Measurements from ENCODE around the gene ENC1. TPM values are rescaled to one million over a fixed set of nuclear protein-coding genes. Genes with fewer than 3 reads are reported as not detected.
"Not testable (repeated sequence)": the region's sequence is repeated elsewhere in the genome, so short reads cannot be mapped to it uniquely, and the experiment has no call there.

The ENC1 gene
- total RNA-seq (under 1 TPM; 0.68 to 0.93 TPM), polyA plus RNA-seq (3.5 TPM)

GRCh38 chr5:74640450-74640953 is at the start of gene ENC1:
TSS of gene ENC1 (minus strand) at chr5:74640728. CDS start at chr5:74636485, 4,243 bp downstream.
- Histone ChIP-seq H3K27ac (ENCODE audit: low read depth, low read length) (peak within 1 kb of the TSS; percentile 55), H3K4me1 (ENCODE audit: insufficient read depth, low read length) (peaks cover 11% of the 10 kb centered on the region), H3K9me3 (ENCODE audit: low read length) (no peaks in the 10 kb centered on the region), H3K36me3 (ENCODE audit: insufficient read depth, low read length) (no peaks in the 10 kb centered on the region), H3K4me3 (ENCODE audit: low read length) (peak within 1 kb of the TSS; percentile 79), H3K27me3 (ENCODE audit: insufficient read depth, low read length, poor library complexity, severe bottlenecking) (no peaks in the 10 kb centered on the region)
- ChIA-PET CTCF (interaction anchor here (1.0 to 1.5 kb wide), 9 partner anchors 8 to 738 kb away, joined by 3 to 5 read pairs (median 4); no protein-coding TSS in a partner anchor), POLR2A (interaction anchor here (1.1 kb wide), 1 partner anchor 10 kb away, joined by 6 read pairs; no protein-coding TSS in a partner anchor)
- Mint-ChIP-seq H3K36me3 (peaks cover 0 to 15% (median 5%) of the 10 kb centered on the region in 3 donors), H3K9me3 (no peaks in the 10 kb centered on the region), H3K27me3 (peaks cover 14 to 30% of the 10 kb centered on the region in 2 donors), H3K27ac (peak within 1 kb of the TSS; percentile 46 to 95 (median 84)), H3K4me1 (peaks cover 23 to 41% (median 34%) of the 10 kb centered on the region in 3 donors), H3K4me3 (peak within 1 kb of the TSS; percentile 86 to 96 (median 89))
- DNase-seq: peak; percentile 49 to 81 (median 73)

GRCh38 chr5:74686962-74687751 is 46.6 kb upstream of the ENC1 start:
- H3K4me3 ChIP-seq (ENCODE audit: low read length): no peak overlapping the region

GRCh38 chr5:74685979-74686631 is 45.6 kb upstream of the ENC1 start:
- CTCF ChIA-PET: interaction anchor here (1.5 kb wide), 1 partner anchor 8 kb away, joined by 5 read pairs; no protein-coding TSS in a partner anchor
- peak overlapping the region; percentile 79 for H3K27ac ChIP-seq (ENCODE audit: low read depth, low read length)
- Mint-ChIP-seq H3K9me3 (no peaks in the 10 kb centered on the region), H3K4me3 (peak overlapping the region; percentile 77 to 96 (median 86)), H3K36me3 (peaks cover 0 to 23% (median 8%) of the 10 kb centered on the region in 3 donors), H3K27ac (peak overlapping the region; percentile 9 to 97 (median 88)), H3K4me1 (peaks cover 21 to 40% (median 34%) of the 10 kb centered on the region in 3 donors), H3K27me3 (no peaks in the 10 kb centered on the region)
- POLR2A ChIA-PET: no interaction called here
- DNase-seq: no peak
- H3K9me3 ChIP-seq (ENCODE audit: low read length): no peaks in the 10 kb centered on the region
- peak overlapping the region; percentile 95 for H3K4me3 ChIP-seq (ENCODE audit: low read length)
- peaks cover 21% of the 10 kb centered on the region for H3K4me1 ChIP-seq (ENCODE audit: insufficient read depth, low read length)
- no peaks in the 10 kb centered on the region for H3K27me3 ChIP-seq (ENCODE audit: insufficient read depth, low read length, poor library complexity, severe bottlenecking)
- peaks cover 3% of the 10 kb centered on the region for H3K36me3 ChIP-seq (ENCODE audit: insufficient read depth, low read length)

More at GRCh38 chr5:74686962-74687751, 46.6 kb upstream of the ENC1 start:
- H3K9me3 ChIP-seq (ENCODE audit: low read length): no peaks in the 10 kb centered on the region
- DNase-seq: no peak
- H3K9me3 Mint-ChIP-seq: no peaks in the 10 kb centered on the region
- H3K27me3 Mint-ChIP-seq: no peaks in the 10 kb centered on the region
- H3K36me3 ChIP-seq (ENCODE audit: insufficient read depth, low read length): peaks cover 3% of the 10 kb centered on the region
- H3K27ac Mint-ChIP-seq: peak overlapping the region in 7 of 8 donors; percentile 8 to 90 (median 64)
- peak overlapping the region; percentile 77 to 96 (median 86) for H3K4me3 Mint-ChIP-seq
- no peak overlapping the region for H3K27ac ChIP-seq (ENCODE audit: low read depth, low read length)
- H3K4me1 ChIP-seq (ENCODE audit: insufficient read depth, low read length): peaks cover 21% of the 10 kb centered on the region
- CTCF ChIA-PET: interaction anchor here (1.5 kb wide), 1 partner anchor 7 kb away, joined by 5 read pairs; no protein-coding TSS in a partner anchor
- peaks cover 21 to 40% (median 34%) of the 10 kb centered on the region in 3 donors for H3K4me1 Mint-ChIP-seq
- H3K27me3 ChIP-seq (ENCODE audit: insufficient read depth, low read length, poor library complexity, severe bottlenecking): no peaks in the 10 kb centered on the region
- POLR2A ChIA-PET: no interaction called here
- peaks cover 0 to 30% (median 8%) of the 10 kb centered on the region in 3 donors for H3K36me3 Mint-ChIP-seq

GRCh38 chr5:74684900-74685851 is 44.6 kb upstream of the ENC1 start, which contains the start of gene HEXB:
TSS of gene HEXB (plus strand) at chr5:74685233. CDS start at chr5:74685261, 28 bp downstream.
- H3K4me3 Mint-ChIP-seq: peak within 1 kb of the TSS; percentile 77 to 96 (median 86)
- DNase-seq: peak; percentile 66 to 85 (median 77)
- peaks cover 3% of the 10 kb centered on the region for H3K36me3 ChIP-seq (ENCODE audit: insufficient read depth, low read length)
- peak within 1 kb of the TSS; percentile 95 for H3K4me3 ChIP-seq (ENCODE audit: low read length)
- POLR2A ChIA-PET: interaction anchor here (0.6 kb wide), 1 partner anchor 31 kb away, joined by 3 read pairs; no protein-coding TSS in a partner anchor
- peak within 1 kb of the TSS; percentile 79 for H3K27ac ChIP-seq (ENCODE audit: low read depth, low read length)
- H3K27me3 Mint-ChIP-seq: no peaks in the 10 kb centered on the region
- CTCF ChIA-PET: interaction anchor here (1.4 to 1.5 kb wide), 2 partner anchors 9 to 12 kb away, joined by 4 to 5 read pairs; no protein-coding TSS in a partner anchor
- H3K4me1 Mint-ChIP-seq: peaks cover 21 to 40% (median 34%) of the 10 kb centered on the region in 3 donors
- H3K4me1 ChIP-seq (ENCODE audit: insufficient read depth, low read length): peaks cover 21% of the 10 kb centered on the region
- no peaks in the 10 kb centered on the region for H3K27me3 ChIP-seq (ENCODE audit: insufficient read depth, low read length, poor library complexity, severe bottlenecking)
- H3K9me3 ChIP-seq (ENCODE audit: low read length): no peaks in the 10 kb centered on the region
- H3K27ac Mint-ChIP-seq: peak within 1 kb of the TSS; percentile 67 to 97 (median 88)
- H3K36me3 Mint-ChIP-seq: peaks cover 0 to 16% (median 7%) of the 10 kb centered on the region in 3 donors
- H3K9me3 Mint-ChIP-seq: no peaks in the 10 kb centered on the region

- POLR2A ChIA-PET: no interaction called here
- H3K27ac Mint-ChIP-seq: no peak overlapping the region
Measured at GRCh38 chr5:74679966-74680365, 39.4 kb upstream of the ENC1 start.

GRCh38 chr5:74679300-74679699 is 38.8 kb upstream of the ENC1 start:
- H3K4me3 ChIP-seq (ENCODE audit: low read length); H3K36me3 ChIP-seq (ENCODE audit: insufficient read depth, low read length); POLR2A ChIA-PET; H3K9me3 ChIP-seq (ENCODE audit: low read length); H3K27me3 ChIP-seq (ENCODE audit: insufficient read depth, low read length, poor library complexity, severe bottlenecking); CTCF ChIA-PET; H3K4me1 Mint-ChIP-seq; H3K9me3 Mint-ChIP-seq; H3K4me1 ChIP-seq (ENCODE audit: insufficient read depth, low read length); H3K27me3 Mint-ChIP-seq; H3K27ac Mint-ChIP-seq; H3K27ac ChIP-seq (ENCODE audit: low read depth, low read length); H3K36me3 Mint-ChIP-seq; DNase-seq; H3K4me3 Mint-ChIP-seq: not testable (repeated sequence)

More at GRCh38 chr5:74679966-74680365, 39.4 kb upstream of the ENC1 start:
- no peak for DNase-seq
- H3K27me3 Mint-ChIP-seq: peaks cover 0 to 5% of the 10 kb centered on the region in 2 donors
- Histone ChIP-seq H3K4me1 (ENCODE audit: insufficient read depth, low read length) (peaks cover 4% of the 10 kb centered on the region), H3K4me3 (ENCODE audit: low read length) (no peak overlapping the region), H3K9me3 (ENCODE audit: low read length) (no peaks in the 10 kb centered on the region), H3K36me3 (ENCODE audit: insufficient read depth, low read length) (no peaks in the 10 kb centered on the region), H3K27ac (ENCODE audit: low read depth, low read length) (no peak overlapping the region), H3K27me3 (ENCODE audit: insufficient read depth, low read length, poor library complexity, severe bottlenecking) (no peaks in the 10 kb centered on the region)
- no peaks in the 10 kb centered on the region for H3K9me3 Mint-ChIP-seq
- H3K4me1 Mint-ChIP-seq: peaks cover 0 to 3% (median 2%) of the 10 kb centered on the region in 3 donors
- no peak overlapping the region for H3K4me3 Mint-ChIP-seq
- CTCF ChIA-PET: no interaction called here
- H3K36me3 Mint-ChIP-seq: no peaks in the 10 kb centered on the region

GRCh38 chr5:74678123-74678522 is 37.6 kb upstream of the ENC1 start:
- DNase-seq; H3K4me3 ChIP-seq (ENCODE audit: low read length); CTCF ChIA-PET; H3K36me3 Mint-ChIP-seq; POLR2A ChIA-PET; H3K27ac Mint-ChIP-seq; H3K4me1 Mint-ChIP-seq; H3K27me3 ChIP-seq (ENCODE audit: insufficient read depth, low read length, poor library complexity, severe bottlenecking); H3K36me3 ChIP-seq (ENCODE audit: insufficient read depth, low read length); H3K9me3 Mint-ChIP-seq; H3K9me3 ChIP-seq (ENCODE audit: low read length); H3K27ac ChIP-seq (ENCODE audit: low read depth, low read length); H3K4me1 ChIP-seq (ENCODE audit: insufficient read depth, low read length); H3K4me3 Mint-ChIP-seq: not testable (repeated sequence)
- H3K27me3 Mint-ChIP-seq: peaks cover 3 to 14% of the 10 kb centered on the region in 2 donors

Data from CD8-positive, alpha-beta memory T cell (primary cell).